ENCODE results near the gene LDLRAD4. TPM values are rescaled to one million over a fixed set of nuclear protein-coding genes. Genes with fewer than 3 reads are reported as not detected.

LDLRAD4 gene
- total and polyA plus RNA-seq, 9 of the 15 experiments (the other 6 are each of a cell fraction or from before 2014, with no cell fraction given) = 0.01 TPM; not detected in 8

DNA sequence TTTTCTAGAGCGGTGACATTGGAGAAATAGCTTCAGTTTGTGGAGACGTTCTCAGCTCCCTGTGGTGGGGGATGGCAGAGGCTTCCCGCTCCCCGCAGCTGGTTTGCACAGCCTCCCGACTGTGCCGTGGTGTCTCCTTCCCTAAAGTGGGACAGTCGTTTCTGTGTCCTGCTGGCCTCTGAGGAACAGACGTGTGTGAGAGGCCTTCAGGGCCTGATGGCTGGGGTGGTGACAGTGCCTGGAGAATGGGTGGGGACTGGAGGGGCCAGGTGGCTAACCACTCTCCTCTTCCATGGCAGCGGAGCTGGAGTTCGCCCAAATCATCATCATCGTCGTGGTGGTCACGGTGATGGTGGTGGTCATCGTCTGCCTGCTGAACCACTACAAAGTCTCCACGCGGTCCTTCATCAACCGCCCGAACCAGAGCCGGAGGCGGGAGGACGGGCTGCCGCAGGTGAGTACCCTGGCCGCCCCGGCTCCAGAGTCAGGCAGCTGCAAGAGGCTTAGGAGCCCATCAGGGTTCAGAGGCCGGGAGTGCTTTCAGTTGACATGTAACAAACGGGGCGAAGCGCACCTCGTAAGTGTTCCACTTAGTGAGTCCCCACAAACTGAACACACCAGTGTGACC lies 402.4 kb downstream of the LDLRAD4 start:
- Histone ChIP-seq H3K9me1 (ENCODE audit: control insufficient read depth, insufficient read depth, low read length) (no peaks in the 10 kb centered on the region), H3K36me3 (ENCODE audit: control insufficient read depth, insufficient read depth, low read length) (no peaks in the 10 kb centered on the region), H3K4me1 (replicated peaks in 1 of 2; ENCODE audit: control insufficient read depth in 2 of 2, insufficient read depth in 2 of 2, low read length in 2 of 2) (peaks cover 0 to 4% of the 10 kb centered on the region in 2 experiments; a peak in 2 of 5 replicates), H3K79me2 (ENCODE audit: control insufficient read depth, insufficient read depth, low read length) (no peaks in the 10 kb centered on the region), H3K9me3 (replicated peaks; ENCODE audit: control insufficient read depth, insufficient read depth, low read depth, low read length) (no peaks in the 10 kb centered on the region), H3K27me3 (ENCODE audit: control insufficient read depth in 2 of 2, insufficient read depth in 2 of 2, low read length in 2 of 2) (peaks cover 48 to 77% of the 10 kb centered on the region in 2 experiments), H2AFZ (ENCODE audit: low read depth, low read length) (no peak overlapping the region), H4K20me1 (replicated peaks; ENCODE audit: control insufficient read depth, insufficient read depth, low read length) (no peaks in the 10 kb centered on the region; the same call in 1 of the 2 replicates), H3K4me2 (ENCODE audit: insufficient read depth, low read length) (no peak overlapping the region), H3K27ac (ENCODE audit: extremely low read depth, low read depth, low read length) (no peak overlapping the region), H3K9ac (ENCODE audit: insufficient read depth in 1 of 2, low read depth in 2 of 2, low read length in 2 of 2) (no peak overlapping the region), H3K4me3 (no peak overlapping the region)
- peak in 1 of 4 experiments; percentile 1 for DNase-seq (ENCODE audit: extremely low read depth in 1 of 4, low spot score in 3 of 4)
- POLR2A ChIA-PET = interaction anchor here (1.9 kb wide), 1 partner anchor 9 kb away, joined by 6 read pairs; no protein-coding TSS in a partner anchor
- intact Hi-C loops (cut with micrococcal nuclease) (no loop called here), in situ Hi-C loops (cut with MboI) (no loop called here)
- FAIRE-seq = no peak
- WGBS (ENCODE audit: insufficient coverage, low coverage, missing lambda C conversion rate) = under 1% methylated on average over 28 of the region's 29 CpGs
- ATAC-seq = no peak
- no TSS peak for BruUV-seq (replicated peaks)
- CTCF ChIA-PET (ENCODE audit: low intra/inter-chr PET ratio) = no interaction called here
- TF ChIP-seq GATAD2A (IDR thresholded peaks at IDR 0.05) = no peak
- TF ChIP-seq ELF1 (tag; IDR thresholded peaks at IDR 0.05) = no peak
- no peak for TF ChIP-seq ZNF318 (IDR thresholded peaks at IDR 0.05; ENCODE audit: borderline replicate concordance in 1 of 2, low read depth in 1 of 2)
- TF ChIP-seq ZBTB26 (CRISPR knock-in tag; IDR thresholded peaks at IDR 0.05) = no peak
- no peak for TF ChIP-seq HMGXB4 (CRISPR knock-in tag; IDR thresholded peaks at IDR 0.05)
- TF ChIP-seq, protein P1, sequence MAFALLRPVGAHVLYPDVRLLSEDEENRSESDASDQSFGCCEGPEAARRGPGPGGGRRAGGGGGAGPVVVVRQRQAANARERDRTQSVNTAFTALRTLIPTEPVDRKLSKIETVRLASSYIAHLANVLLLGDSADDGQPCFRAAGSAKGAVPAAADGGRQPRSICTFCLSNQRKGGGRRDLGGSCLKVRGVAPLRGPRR (CRISPR knock-in tag; IDR thresholded peaks at IDR 0.05) = no peak
- TF ChIP-seq SMAD4 (CRISPR knock-in tag; conservative IDR thresholded peaks at IDR 0.05) = no peak
- no peak for TF ChIP-seq NRF1 (conservative IDR thresholded peaks at IDR 0.05 in 1 of 2, IDR thresholded peaks at IDR 0.05 in 1 of 2)
- TF ChIP-seq NR4A1 (CRISPR knock-in tag; IDR thresholded peaks at IDR 0.05) = no peak
- TF ChIP-seq NR4A1 (tag; IDR thresholded peaks at IDR 0.05) = no peak

All from K562 (cell line).